Hepatocyte (in vitro differentiated cells): Measurements from ENCODE around the gene TAAR1. TPM values are rescaled to one million over a fixed set of nuclear protein-coding genes. Genes with fewer than 3 reads are reported as not detected.
"Not testable (repeated sequence)": the region's sequence is repeated elsewhere in the genome, so short reads cannot be mapped to it uniquely, and the experiment has no call there.

ENCODE experiments used
- DNase-seq: peaks from one replicate; pipeline ENCODE4 v3.0.0-alpha.2; 2016; ENCODE audit warnings: low spot score
- H2AFZ ChIP-seq: fragments of 200-600 bp; sonication (generic); 2 replicates; pipeline ENCODE4 v1.6.0; 2016; ENCODE audit warnings: antibody characterized with exemption, mild to moderate bottlenecking
- H3K27ac ChIP-seq: fragments of 200-600 bp; sonication (generic); 2 replicates; pipeline ENCODE4 v1.5.1; 2016; ENCODE audit warnings: mild to moderate bottlenecking
- H3K27me3 ChIP-seq: fragments of 200-600 bp; sonication (generic); 2 replicates; pipeline ENCODE4 v1.6.1; 2016
- H3K36me3 ChIP-seq: fragments of 200-600 bp; sonication (generic); replicated peaks from 2 replicates; pipeline ENCODE4 v1.5.1; 2016; ENCODE audit warnings: low read depth; ENCODE audit not compliant: insufficient read depth
- H3K4me1 ChIP-seq: fragments of 200-600 bp; sonication (generic); 2 replicates; pipeline ENCODE4 v1.5.1; 2016; ENCODE audit warnings: mild to moderate bottlenecking, moderate library complexity; ENCODE audit not compliant: insufficient read depth
- H3K4me2 ChIP-seq: fragments of 200-600 bp; sonication (generic); 2 replicates; pipeline ENCODE4 v1.6.0; 2016
- H3K4me3 ChIP-seq: fragments of 200-600 bp; sonication (generic); 2 replicates; pipeline ENCODE4 v1.5.1; 2016; ENCODE audit warnings: mild to moderate bottlenecking
- H3K79me2 ChIP-seq: fragments of 200-600 bp; sonication (generic); 2 replicates; pipeline ENCODE4 v1.6.0; 2017; ENCODE audit warnings: mild to moderate bottlenecking
- H3K9me2 ChIP-seq: fragments of 200-600 bp; sonication (generic); replicated peaks from 2 replicates; pipeline ENCODE4 v1.6.0; 2017; ENCODE audit warnings: mild to moderate bottlenecking; ENCODE audit not compliant: insufficient read depth
- H3K9me3 ChIP-seq: fragments of 200-600 bp; sonication (generic); 2 replicates; pipeline ENCODE4 v1.5.1; 2016; ENCODE audit warnings: low read depth, mild to moderate bottlenecking
- H4K20me1 ChIP-seq: fragments of 200-600 bp; sonication (generic); 2 replicates; pipeline ENCODE4 v1.6.0; 2016; ENCODE audit warnings: mild to moderate bottlenecking; ENCODE audit not compliant: insufficient read depth, poor library complexity, severe bottlenecking
- CTCF ChIP-seq: fragments of 200-600 bp; sonication (generic); IDR thresholded peaks from 2 replicates; pipeline ENCODE4 v1.5.1; 2016; ENCODE audit warnings: antibody characterized with exemption, mild to moderate bottlenecking; ENCODE audit not compliant: poor library complexity
- EZH2 ChIP-seq: fragments of 200-600 bp; sonication (generic); IDR thresholded peaks from 2 replicates; pipeline ENCODE4 v1.6.1; 2016; ENCODE audit warnings: antibody characterized with exemption, mild to moderate bottlenecking, borderline replicate concordance
- EZH2phosphoT487 ChIP-seq: fragments of 200-600 bp; sonication (generic); IDR thresholded peaks from one replicate; pipeline ENCODE4 v1.6.1; 2018; ENCODE audit warnings: antibody characterized with exemption, mild to moderate bottlenecking, low read depth, moderate library complexity; ENCODE audit not compliant: unreplicated experiment, severe bottlenecking
- WGBS: methylation state at CpG from one replicate; pipeline ENCODE4 v1.1.6; 2016; ENCODE audit warnings: low lambda C conversion rate; ENCODE audit errors: missing lambda C conversion rate; 5-methylcytosine and 5-hydroxymethylcytosine counted together
- polyA plus RNA-seq: library from polyadenylated mRNA; unstranded; fragments of >200 nt; fragmentation: Nextera tagmentation; extraction: Ambion mirVana; gene quantifications from 2 replicates; pipeline ENCODE4 v1.2.1, GENCODE V29; 2016
- total RNA-seq: library from RNA; depleted of rRNA; stranded (reverse); fragments of >200 nt; gene quantifications from 2 replicates; pipeline ENCODE4 v1.2.3, GENCODE V29; 2014

Gene TAAR1, protein sequence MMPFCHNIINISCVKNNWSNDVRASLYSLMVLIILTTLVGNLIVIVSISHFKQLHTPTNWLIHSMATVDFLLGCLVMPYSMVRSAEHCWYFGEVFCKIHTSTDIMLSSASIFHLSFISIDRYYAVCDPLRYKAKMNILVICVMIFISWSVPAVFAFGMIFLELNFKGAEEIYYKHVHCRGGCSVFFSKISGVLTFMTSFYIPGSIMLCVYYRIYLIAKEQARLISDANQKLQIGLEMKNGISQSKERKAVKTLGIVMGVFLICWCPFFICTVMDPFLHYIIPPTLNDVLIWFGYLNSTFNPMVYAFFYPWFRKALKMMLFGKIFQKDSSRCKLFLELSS
- not detected in 2 replicates for total RNA-seq
- polyA plus RNA-seq: not detected in 2 replicates

DNA sequence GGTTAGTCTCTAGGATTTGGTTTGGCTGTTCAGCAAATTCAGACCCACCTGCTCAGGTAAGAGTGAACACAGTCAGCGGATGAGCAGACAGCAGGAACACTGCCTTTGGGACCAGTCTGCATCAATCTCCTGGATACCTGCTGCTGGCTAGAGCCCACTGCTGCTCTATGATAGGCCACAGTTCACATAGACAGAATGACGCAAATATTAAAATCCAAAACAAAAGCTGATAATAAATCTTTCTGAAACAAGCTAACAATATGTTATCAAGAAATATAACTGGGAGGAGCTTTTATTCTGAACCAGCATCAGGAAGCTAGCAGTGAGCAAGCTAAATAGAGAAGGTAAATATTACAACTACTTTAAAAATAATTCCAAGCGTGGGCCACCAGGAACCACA is at the start of gene TAAR1:
TAAR1 (minus strand) TSS at position 101 of the 400 bp plus-strand sequence. CDS start 13,179 bp downstream, outside the sequence.
- 89% methylated on average over 3 of the region's 3 CpGs for WGBS
- TF ChIP-seq CTCF: no peak
- TF ChIP-seq EZH2: no peak
- no peak for TF ChIP-seq EZH2phosphoT487
- Histone ChIP-seq H3K36me3 (no peaks in the 10 kb centered on the region), H3K9me3 (no peaks in the 10 kb centered on the region), H4K20me1 (no peaks in the 10 kb centered on the region), H3K27ac (no peak within 1 kb of the TSS), H3K4me1 (no peaks in the 10 kb centered on the region), H3K9me2 (no peaks in the 10 kb centered on the region), H2AFZ (no peak within 1 kb of the TSS), H3K79me2 (no peaks in the 10 kb centered on the region), H3K27me3 (no peaks in the 10 kb centered on the region), H3K4me2 (no peak within 1 kb of the TSS), H3K4me3 (no peak within 1 kb of the TSS)
- DNase-seq: no peak

- H4K20me1 ChIP-seq: no peaks in the 10 kb centered on the region
- TF ChIP-seq EZH2 (no peak), CTCF (no peak), EZH2phosphoT487 (no peak)
- no peak overlapping the region for H3K27ac ChIP-seq
- no peaks in the 10 kb centered on the region for H3K4me1 ChIP-seq
- H3K9me3 ChIP-seq: peaks cover 3% of the 10 kb centered on the region
- H2AFZ ChIP-seq: no peak overlapping the region
- no peaks in the 10 kb centered on the region for H3K27me3 ChIP-seq
- H3K79me2 ChIP-seq: no peaks in the 10 kb centered on the region
- H3K36me3 ChIP-seq: no peaks in the 10 kb centered on the region
- no peaks in the 10 kb centered on the region for H3K9me2 ChIP-seq
- no peak overlapping the region for H3K4me2 ChIP-seq
- no peak for DNase-seq
- no peak overlapping the region for H3K4me3 ChIP-seq
- WGBS: 85% methylated on average over 3 of the region's 3 CpGs
These were observed 49.8 kb upstream of the TAAR1 start for GRCh38 chr6:132708771-132709170.

DNA sequence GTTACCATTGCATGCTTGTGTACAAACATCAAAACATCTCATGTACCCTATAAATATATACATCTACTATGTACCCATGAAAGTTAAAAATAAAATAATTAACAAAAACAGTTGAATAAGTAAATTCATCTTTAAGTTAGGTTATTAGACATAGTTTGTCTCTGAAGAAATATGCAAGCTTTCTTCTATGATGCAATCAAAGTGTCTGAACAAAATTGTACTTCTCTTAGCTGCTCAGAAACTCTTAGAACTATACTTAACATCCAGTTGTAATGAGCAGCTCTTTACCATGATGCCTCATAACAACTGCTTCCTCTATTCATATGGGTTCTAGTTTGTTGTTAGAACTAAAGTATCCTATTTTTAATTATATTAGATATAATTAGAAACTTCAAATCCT is 49.0 kb upstream of the TAAR1 start:
- DNase-seq: no peak
- H3K9me2 ChIP-seq: no peaks in the 10 kb centered on the region
- H2AFZ ChIP-seq: no peak overlapping the region
- no peaks in the 10 kb centered on the region for H3K36me3 ChIP-seq
- H3K4me2 ChIP-seq: no peak overlapping the region
- H3K79me2 ChIP-seq: no peaks in the 10 kb centered on the region
- TF ChIP-seq EZH2 (no peak), EZH2phosphoT487 (no peak), CTCF (no peak)
- no peaks in the 10 kb centered on the region for H3K27me3 ChIP-seq
- no peak overlapping the region for H3K4me3 ChIP-seq
- H3K4me1 ChIP-seq: no peaks in the 10 kb centered on the region
- H3K27ac ChIP-seq: no peak overlapping the region
- H3K9me3 ChIP-seq: peaks cover 3% of the 10 kb centered on the region
- H4K20me1 ChIP-seq: no peaks in the 10 kb centered on the region

GRCh38 chr6:132706756-132707155 is 47.8 kb upstream of the TAAR1 start:
- not testable (repeated sequence) for H3K36me3 ChIP-seq, H3K9me2 ChIP-seq, H3K4me3 ChIP-seq, H3K27me3 ChIP-seq, H3K9me3 ChIP-seq, H3K4me2 ChIP-seq, H4K20me1 ChIP-seq, H2AFZ ChIP-seq, H3K79me2 ChIP-seq, H3K27ac ChIP-seq, H3K4me1 ChIP-seq, DNase-seq
- WGBS: 84% methylated on average over 4 of the region's 4 CpGs
